Measurements from ENCODE around the gene POP4.

- TF ChIP-seq CTCF (IDR thresholded peaks at IDR 0.05; ENCODE audit: low read length), result no peak
- no peak for TF ChIP-seq EZH2 (IDR thresholded peaks at IDR 0.05; ENCODE audit: borderline replicate concordance, low read length)
Measured at GRCh38 chr19:29614780-29615179, 8.7 kb downstream of the POP4 start.
